HEK293 (cell line): ENCODE results near the gene LRP1.

Source experiments
- CTCF ChIA-PET: fragments of 350-600 bp; formaldehyde crosslinking; extraction: SDS; loops from one replicate; lab custom pipeline; 2021; ENCODE audit warnings: antibody characterized with exemption; lab: Yijun Ruan, JAX
- POLR2A ChIA-PET: fragments of 300-600 bp; formaldehyde crosslinking; extraction: SDS; loops from one replicate; lab custom pipeline; 2020; ENCODE audit warnings: antibody characterized with exemption, inconsistent platforms; lab: Yijun Ruan, JAX
- H3K27ac ChIP-seq: fragments of 200-500 bp; sonication (Bioruptor generic); 2 replicates; pipeline ENCODE4 v1.5.1; 2014; ENCODE audit warnings: low read depth, low read length, control low read depth, inconsistent platforms; ENCODE audit errors: extremely low read depth
- H3K36me3 ChIP-seq, 2 experiments: fragments of 200-500 bp in 1 of 2; sonication (Bioruptor generic) in 1 of 2; 1 replicate in 1 of 2; 2 replicates in 1 of 2; pipeline ENCODE4 v1.5.1; 2014 to 2017; ENCODE audit warnings: inconsistent platforms in 2 of 2, low read length in 2 of 2; ENCODE audit not compliant: control insufficient read depth in 2 of 2, insufficient read depth in 1 of 2
- H3K4me1 ChIP-seq: fragments of 200-500 bp; sonication (Bioruptor generic); 2 replicates; pipeline ENCODE4 v1.5.1; 2014; ENCODE audit warnings: mild to moderate bottlenecking, low read length, inconsistent platforms; ENCODE audit not compliant: control insufficient read depth, insufficient read depth
- H3K4me3 ChIP-seq: 2 replicates; pipeline ENCODE4 v1.5.1; 2011; ENCODE audit warnings: low read depth, mild to moderate bottlenecking, control low read depth, low read length, moderate library complexity
- H3K9me3 ChIP-seq: fragments of 200-500 bp; sonication (Bioruptor generic); 2 replicates; pipeline ENCODE4 v1.5.1; 2014; ENCODE audit warnings: low read depth, low read length, inconsistent platforms; ENCODE audit not compliant: control insufficient read depth, insufficient read depth
- BCL11A ChIP-seq: fragments of 450-650 bp; formaldehyde crosslinking; IDR thresholded peaks from 2 replicates; pipeline ENCODE4 v1.5.1; 2016; ENCODE audit warnings: low read depth, missing biosample characterization, missing genetic modification characterization
- BCL11B ChIP-seq: fragments of 450-650 bp; formaldehyde crosslinking; IDR thresholded peaks from 2 replicates; pipeline ENCODE4 v1.5.1; 2016; ENCODE audit warnings: low read depth, missing biosample characterization, missing genetic modification characterization
- KLF1 ChIP-seq: fragments of 450-650 bp; formaldehyde crosslinking; IDR thresholded peaks from 2 replicates; pipeline ENCODE4 v1.5.1; 2016; ENCODE audit warnings: missing biosample characterization, missing genetic modification characterization
- KLF17 ChIP-seq: fragments of 450-650 bp; formaldehyde crosslinking; IDR thresholded peaks from 2 replicates; pipeline ENCODE4 v1.5.1; 2016; ENCODE audit warnings: missing biosample characterization, missing genetic modification characterization
- MYNN ChIP-seq: fragments of 450-650 bp; formaldehyde crosslinking; IDR thresholded peaks from 2 replicates; pipeline ENCODE4 v1.5.1; 2016; ENCODE audit warnings: missing biosample characterization, missing genetic modification characterization, borderline replicate concordance
- OVOL3 ChIP-seq: fragments of 450-650 bp; formaldehyde crosslinking; IDR thresholded peaks from 2 replicates; pipeline ENCODE4 v1.5.1; 2016; ENCODE audit warnings: missing biosample characterization, missing genetic modification characterization
- PRDM1 ChIP-seq: fragments of 450-650 bp; formaldehyde crosslinking; IDR thresholded peaks from 2 replicates; pipeline ENCODE4; 2016; ENCODE audit warnings: missing biosample characterization, missing genetic modification characterization
- RBAK ChIP-seq: fragments of 450-650 bp; formaldehyde crosslinking; IDR thresholded peaks from 2 replicates; pipeline ENCODE4 v1.5.1; 2016; ENCODE audit warnings: missing biosample characterization, missing genetic modification characterization
- SETDB1 ChIP-seq: IDR thresholded peaks from one replicate; pipeline ENCODE4 v1.6.1; 2017; ENCODE audit warnings: mild to moderate bottlenecking, low read length, moderate library complexity, mixed read lengths; ENCODE audit not compliant: insufficient read length
- SP2 ChIP-seq: fragments of 450-650 bp; formaldehyde crosslinking; IDR thresholded peaks from 2 replicates; pipeline ENCODE4 v1.5.1; 2016; ENCODE audit warnings: missing biosample characterization, missing genetic modification characterization
- TRIM28 ChIP-seq: IDR thresholded peaks from 2 replicates; pipeline ENCODE4 v1.6.1; 2011; ENCODE audit warnings: low read length, control low read depth, borderline replicate concordance
- WT1 ChIP-seq: fragments of 450-650 bp; formaldehyde crosslinking; IDR thresholded peaks from 2 replicates; pipeline ENCODE4 v1.5.1; 2016; ENCODE audit warnings: missing biosample characterization, missing genetic modification characterization
- ZBTB7A ChIP-seq: fragments of 450-650 bp; formaldehyde crosslinking; IDR thresholded peaks from 2 replicates; pipeline ENCODE4 v1.5.1; 2016; ENCODE audit warnings: low read depth, missing biosample characterization, missing genetic modification characterization
- ZFHX2 ChIP-seq: fragments of 450-650 bp; formaldehyde crosslinking; conservative IDR thresholded peaks from 2 replicates; pipeline ENCODE4 v1.5.1; 2016; ENCODE audit warnings: missing biosample characterization, missing genetic modification characterization
- ZNF112 ChIP-seq: fragments of 450-650 bp; formaldehyde crosslinking; IDR thresholded peaks from 2 replicates; pipeline ENCODE4 v1.5.0; 2017; ENCODE audit warnings: missing biosample characterization, missing genetic modification characterization
- ZNF18 ChIP-seq: fragments of 450-650 bp; formaldehyde crosslinking; IDR thresholded peaks from 2 replicates; pipeline ENCODE4 v1.5.1; 2016; ENCODE audit warnings: missing biosample characterization, missing genetic modification characterization
- ZNF274 ChIP-seq, 2 experiments: fragments of 200-500 bp in 1 of 2; fragments of 450-650 bp in 1 of 2; sonication (Bioruptor generic) in 1 of 2; formaldehyde crosslinking in 1 of 2; IDR thresholded peaks; 2 replicates each; pipeline versions ENCODE4 v1.5.1 to v1.6.1; 2014 to 2016; ENCODE audit warnings: borderline replicate concordance in 1 of 2, inconsistent platforms in 1 of 2, low read length in 1 of 2, missing biosample characterization in 1 of 2, missing genetic modification characterization in 1 of 2
- ZNF280D ChIP-seq: fragments of 450-650 bp; formaldehyde crosslinking; IDR thresholded peaks from 2 replicates; pipeline ENCODE4 v1.5.1; 2016; ENCODE audit warnings: missing biosample characterization, missing genetic modification characterization
- ZNF311 ChIP-seq: fragments of 450-650 bp; formaldehyde crosslinking; IDR thresholded peaks from 2 replicates; pipeline ENCODE4 v1.5.1; 2017; ENCODE audit warnings: missing biosample characterization, missing genetic modification characterization, borderline replicate concordance
- ZNF335 ChIP-seq: fragments of 450-650 bp; formaldehyde crosslinking; conservative IDR thresholded peaks from 2 replicates; pipeline ENCODE4 v1.5.1; 2016; ENCODE audit warnings: missing biosample characterization, missing genetic modification characterization
- ZNF423 ChIP-seq: fragments of 450-650 bp; formaldehyde crosslinking; IDR thresholded peaks from 2 replicates; pipeline ENCODE4 v1.5.1; 2016; ENCODE audit warnings: missing biosample characterization, missing genetic modification characterization
- ZNF548 ChIP-seq: fragments of 450-650 bp; formaldehyde crosslinking; IDR thresholded peaks from 2 replicates; pipeline ENCODE4 v1.5.1; 2016; ENCODE audit warnings: missing biosample characterization, missing genetic modification characterization
- ZNF558 ChIP-seq: fragments of 450-650 bp; formaldehyde crosslinking; IDR thresholded peaks from 2 replicates; pipeline ENCODE4 v1.5.1; 2016; ENCODE audit warnings: missing biosample characterization, missing genetic modification characterization
- ZNF585B ChIP-seq: fragments of 450-650 bp; formaldehyde crosslinking; IDR thresholded peaks from 2 replicates; pipeline ENCODE4 v1.5.1; 2016; ENCODE audit warnings: missing biosample characterization, missing genetic modification characterization
- ZNF596 ChIP-seq: fragments of 450-650 bp; IDR thresholded peaks from 2 replicates; pipeline ENCODE4 v1.5.0; 2018; ENCODE audit warnings: missing biosample characterization, mild to moderate bottlenecking, missing genetic modification characterization, moderate library complexity
- ZNF660 ChIP-seq: fragments of 450-650 bp; IDR thresholded peaks from 2 replicates; pipeline ENCODE4 v1.5.1; 2018; ENCODE audit warnings: missing biosample characterization, mild to moderate bottlenecking, missing genetic modification characterization
- ZNF664 ChIP-seq: fragments of 450-650 bp; formaldehyde crosslinking; IDR thresholded peaks from 2 replicates; pipeline ENCODE4 v1.5.1; 2016; ENCODE audit warnings: missing biosample characterization, missing genetic modification characterization
- TF ChIP-seq, protein P1 (sequence below): fragments of 450-650 bp; formaldehyde crosslinking; IDR thresholded peaks from 2 replicates; pipeline ENCODE4 v1.5.1; 2016; ENCODE audit warnings: missing biosample characterization, missing genetic modification characterization, low read depth
- TF ChIP-seq, protein P2 (sequence below): fragments of 450-650 bp; formaldehyde crosslinking; IDR thresholded peaks from 2 replicates; pipeline ENCODE4 v1.5.1; 2017; ENCODE audit warnings: missing biosample characterization, missing genetic modification characterization

LRP1 gene

GRCh38 chr12:57111031-57111734 lies 17.1 kb upstream of the LRP1 start, which contains the start of gene STAT6:
STAT6 (minus strand) TSS chr12:57111362; CDS start chr12:57108278, 3,084 bp downstream.
- Histone ChIP-seq H3K9me3 (no peaks in the 10 kb centered on the region), H3K4me3 (peak within 1 kb of the TSS; percentile 40), H3K4me1 (0 out of 2 replicates have a peak, but pooled peaks cover 3% of the 10 kb centered on the region), H3K27ac (peak within 1 kb of the TSS; percentile 67), H3K36me3 (peaks cover 0 to 8% of the 10 kb centered on the region in 2 experiments; a peak in 1 of 3 replicates)
- POLR2A ChIA-PET: interaction anchor here (0.5 to 2.5 kb wide), 19 partner anchors 8 to 466 kb away, joined by 3 to 47 read pairs (median 6); partner anchors contain the start of genes LRP1, NAB2 and NEMP1
- CTCF ChIA-PET: interaction anchor here (0.6 to 6.4 kb wide), 54 partner anchors 10 to 597 kb away, joined by 3 to 135 read pairs (median 6); partner anchors contain the start of genes LRP1, MYO1A, NAB2 and NACA
- TF ChIP-seq ZNF112 (no peak), BCL11B (tag by site-specific recombination) (peak; percentile 33; the same call in 1 of the 2 replicates), ZNF596 (tag by site-specific recombination) (no peak), TRIM28 (no peak), MYNN (tag by site-specific recombination) (no peak), ZNF335 (tag by site-specific recombination) (no peak), ZNF558 (tag by site-specific recombination) (no peak), ZNF423 (tag by site-specific recombination) (peak; percentile 67; the same call in 1 of the 2 replicates), ZNF311 (tag by site-specific recombination) (no peak), ZBTB7A (tag by site-specific recombination) (no peak), ZNF548 (no peak), ZNF280D (no peak), ZNF664 (tag by site-specific recombination) (no peak), WT1 (peak; percentile 21; the same call in 1 of the 2 replicates), ZNF585B (tag by site-specific recombination) (no peak), PRDM1 (tag by site-specific recombination) (peak; percentile 79), ZNF18 (tag by site-specific recombination) (no peak), SETDB1 (no peak), ZFHX2 (tag by site-specific recombination) (peak; percentile 50; the same call in 1 of the 2 replicates), RBAK (tag by site-specific recombination) (peak; percentile 24; the same call in 1 of the 2 replicates), KLF17 (tag by site-specific recombination) (peak; percentile 64; the same call in 1 of the 2 replicates), BCL11A (no peak), OVOL3 (no peak), ZNF660 (tag by site-specific recombination) (no peak), ZNF274 (IDR thresholded peaks at IDR 0.05; ENCODE audit: low read length) (no peak), ZNF274 (tag by site-specific recombination; IDR thresholded peaks at IDR 0.05; ENCODE audit: borderline replicate concordance) (no peak), KLF1 (tag by site-specific recombination) (no peak), SP2 (no peak)
- TF ChIP-seq, protein P1, sequence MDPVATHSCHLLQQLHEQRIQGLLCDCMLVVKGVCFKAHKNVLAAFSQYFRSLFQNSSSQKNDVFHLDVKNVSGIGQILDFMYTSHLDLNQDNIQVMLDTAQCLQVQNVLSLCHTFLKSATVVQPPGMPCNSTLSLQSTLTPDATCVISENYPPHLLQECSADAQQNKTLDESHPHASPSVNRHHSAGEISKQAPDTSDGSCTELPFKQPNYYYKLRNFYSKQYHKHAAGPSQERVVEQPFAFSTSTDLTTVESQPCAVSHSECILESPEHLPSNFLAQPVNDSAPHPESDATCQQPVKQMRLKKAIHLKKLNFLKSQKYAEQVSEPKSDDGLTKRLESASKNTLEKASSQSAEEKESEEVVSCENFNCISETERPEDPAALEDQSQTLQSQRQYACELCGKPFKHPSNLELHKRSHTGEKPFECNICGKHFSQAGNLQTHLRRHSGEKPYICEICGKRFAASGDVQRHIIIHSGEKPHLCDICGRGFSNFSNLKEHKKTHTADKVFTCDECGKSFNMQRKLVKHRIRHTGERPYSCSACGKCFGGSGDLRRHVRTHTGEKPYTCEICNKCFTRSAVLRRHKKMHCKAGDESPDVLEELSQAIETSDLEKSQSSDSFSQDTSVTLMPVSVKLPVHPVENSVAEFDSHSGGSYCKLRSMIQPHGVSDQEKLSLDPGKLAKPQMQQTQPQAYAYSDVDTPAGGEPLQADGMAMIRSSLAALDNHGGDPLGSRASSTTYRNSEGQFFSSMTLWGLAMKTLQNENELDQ (tag by site-specific recombination): no peak
- TF ChIP-seq, protein P2, sequence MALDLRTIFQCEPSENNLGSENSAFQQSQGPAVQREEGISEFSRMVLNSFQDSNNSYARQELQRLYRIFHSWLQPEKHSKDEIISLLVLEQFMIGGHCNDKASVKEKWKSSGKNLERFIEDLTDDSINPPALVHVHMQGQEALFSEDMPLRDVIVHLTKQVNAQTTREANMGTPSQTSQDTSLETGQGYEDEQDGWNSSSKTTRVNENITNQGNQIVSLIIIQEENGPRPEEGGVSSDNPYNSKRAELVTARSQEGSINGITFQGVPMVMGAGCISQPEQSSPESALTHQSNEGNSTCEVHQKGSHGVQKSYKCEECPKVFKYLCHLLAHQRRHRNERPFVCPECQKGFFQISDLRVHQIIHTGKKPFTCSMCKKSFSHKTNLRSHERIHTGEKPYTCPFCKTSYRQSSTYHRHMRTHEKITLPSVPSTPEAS: peak; percentile 94
